K562 (cell line): ENCODE measurements around the gene SAMD14. TPM values are rescaled to one million over a fixed set of nuclear protein-coding genes. Genes with fewer than 3 reads are reported as not detected.

Source experiments
- ATAC-seq: fragments of 200-7000 bp; cut with Tn5 transposase; 3 replicates; pipeline ENCODE4 v1.9.1; 2020; ENCODE audit warnings: moderate library complexity
- BruUV-seq: library from RNA; stranded (reverse); fragments of 400-500 nt; replicated peaks from 2 replicates; lab custom pipeline; 2021; lab: Mats Ljungman, UMichigan
- CTCF ChIA-PET: fragments of 300-600 bp; formaldehyde crosslinking; extraction: SDS; loops from one replicate; lab custom pipeline; 2021; ENCODE audit warnings: low intra/inter-chr PET ratio; lab: Yijun Ruan, JAX
- POLR2A ChIA-PET: fragments of 300-600, 350-650 bp; sonication (Branson Sonifier 250); formaldehyde crosslinking; extraction: SDS; loops from one replicate; lab custom pipeline; 2021; ENCODE audit warnings: antibody characterized with exemption, inconsistent platforms; lab: Yijun Ruan, JAX
- DNase-seq, 4 experiments: peaks; one replicate each; pipeline versions ENCODE4 v3.0.0 to v3.0.0-alpha.2; 2011 to 2018; ENCODE audit warnings: low spot score in 3 of 4, mixed read lengths in 3 of 4; ENCODE audit errors: extremely low read depth in 1 of 4
- FAIRE-seq: peaks from 2 replicates; lab custom pipeline; 2011; peaks lifted over from hg19 to GRCh38; lab: Jason Lieb, UNC
- H2AFZ ChIP-seq: 2 replicates; pipeline ENCODE4 v1.6.0; 2011; ENCODE audit warnings: low read depth, low read length, control low read depth, inconsistent platforms
- H3K27ac ChIP-seq: fragments of 200-600 bp; 3 replicates; pipeline ENCODE4 v1.8.0; 2011; ENCODE audit warnings: low read depth, mild to moderate bottlenecking, control low read depth, inconsistent platforms, low read length, moderate library complexity, mixed read lengths; ENCODE audit errors: extremely low read depth
- H3K27me3 ChIP-seq, 2 experiments: fragments of 300-600 bp in 1 of 2; 2 replicates in 1 of 2; 3 replicates in 1 of 2; pipeline versions ENCODE4 v1.6.0 to v1.8.0; 2011; ENCODE audit warnings: inconsistent platforms in 2 of 2, low read length in 2 of 2, mild to moderate bottlenecking in 1 of 2, mixed read lengths in 1 of 2, moderate library complexity in 1 of 2; ENCODE audit not compliant: control insufficient read depth in 2 of 2, insufficient read depth in 2 of 2
- H3K36me3 ChIP-seq: fragments of 300-600 bp; 3 replicates; pipeline ENCODE4 v1.8.0; 2011; ENCODE audit warnings: mild to moderate bottlenecking, low read length, inconsistent platforms; ENCODE audit not compliant: control insufficient read depth, insufficient read depth
- H3K4me1 ChIP-seq, 2 experiments: fragments of 200-600 bp in 1 of 2; replicated peaks in 1 of 2; 2 replicates in 1 of 2; 3 replicates in 1 of 2; pipeline versions ENCODE4 v1.5.1 to v1.8.0; 2011; ENCODE audit warnings: inconsistent platforms in 2 of 2, low read length in 2 of 2, mild to moderate bottlenecking in 1 of 2, mixed read lengths in 1 of 2, moderate library complexity in 1 of 2; ENCODE audit not compliant: control insufficient read depth in 2 of 2, insufficient read depth in 2 of 2
- H3K4me2 ChIP-seq: 2 replicates; pipeline ENCODE4 v1.6.1; 2011; ENCODE audit warnings: low read length, control low read depth, inconsistent platforms, mixed read lengths; ENCODE audit not compliant: insufficient read depth
- H3K4me3 ChIP-seq: fragments of 200-600 bp; sonication (generic), shearing (Covaris generic); 2 replicates; pipeline ENCODE4 v1.5.1; 2016; ENCODE audit warnings: control low read depth, inconsistent platforms
- H3K79me2 ChIP-seq: fragments of 200-600 bp; 3 replicates; pipeline ENCODE4 v1.8.0; 2011; ENCODE audit warnings: low read length, inconsistent platforms; ENCODE audit not compliant: control insufficient read depth, insufficient read depth
- H3K9ac ChIP-seq, 2 experiments: 2 replicates each; pipeline versions ENCODE4 v1.6.0 to v1.6.1; 2011; ENCODE audit warnings: low read depth in 2 of 2, low read length in 2 of 2, control low read depth in 1 of 2, inconsistent platforms in 1 of 2, mild to moderate bottlenecking in 1 of 2, mixed read lengths in 1 of 2; ENCODE audit not compliant: insufficient read depth in 1 of 2
- H3K9me1 ChIP-seq: one replicate; pipeline ENCODE4 v1.6.0; 2011; ENCODE audit warnings: inconsistent platforms, mild to moderate bottlenecking, low read length, moderate library complexity; ENCODE audit not compliant: control insufficient read depth, insufficient read depth
- H3K9me3 ChIP-seq: replicated peaks from 2 replicates; pipeline ENCODE4 v1.5.1; 2011; ENCODE audit warnings: low read depth, low read length, inconsistent platforms; ENCODE audit not compliant: control insufficient read depth, insufficient read depth
- H4K20me1 ChIP-seq: replicated peaks from 2 replicates; pipeline ENCODE4 v1.6.1; 2011; ENCODE audit warnings: low read length, inconsistent platforms, mixed read lengths; ENCODE audit not compliant: control insufficient read depth, insufficient read depth
- PRDM10 ChIP-seq: fragments of 450-650 bp; IDR thresholded peaks from 2 replicates; pipeline ENCODE4 v1.6.1; 2018; ENCODE audit not compliant: partially characterized antibody
- SAFB ChIP-seq: fragments of 200-400 bp; formaldehyde crosslinking; IDR thresholded peaks from 2 replicates; pipeline ENCODE4 v1.6.1; 2017; ENCODE audit warnings: low read depth, low read length, borderline replicate concordance
- ZNF76 ChIP-seq: fragments of 250-450 bp; sonication (Bioruptor Pico); IDR thresholded peaks from 2 replicates; pipeline ENCODE4 v1.4.0; 2020; ENCODE audit warnings: mild to moderate bottlenecking, moderate library complexity, borderline replicate concordance
- WGBS: fragments of 100-300 bp; shearing (Covaris generic); methylation state at CpG from one replicate; pipeline ENCODE4 v1.1.6; 2016; ENCODE audit warnings: low coverage, mixed read lengths; ENCODE audit not compliant: insufficient coverage; ENCODE audit errors: missing lambda C conversion rate; 5-methylcytosine and 5-hydroxymethylcytosine counted together
- in situ Hi-C: fragments of 300-500 bp; cut with MboI; formaldehyde crosslinking; loops from 4 replicates; pipeline ENCODE4 v1.15.0; 2018; ENCODE audit warnings: inconsistent platforms, mixed read lengths
- intact Hi-C: fragments of 100-400 bp; cut with micrococcal nuclease; formaldehyde crosslinking; loops from 2 replicates; pipeline ENCODE4 v1.14.2; 2022
- polyA plus RNA-seq, 8 experiments: library from polyadenylated mRNA; depleted of rRNA in 4 of 8; stranded (reverse) in 5 of 8; unstranded in 3 of 8; fragments of >200 nt; fragmentation: Nextera tagmentation in 2 of 8; fragmentation: Illumina TruSeq in 1 of 8; extraction: Ambion mirVana in 2 of 8; extraction: Trizol in 1 of 8; gene quantifications; 2 replicates each; pipeline versions ENCODE4 v1.2.1 to v1.2.3, GENCODE V29; 2011 to 2014; ENCODE audit warnings: inconsistent platforms in 1 of 8, missing spikeins in 1 of 8
- total RNA-seq, 7 experiments: library from RNA; depleted of rRNA in 6 of 7; stranded (reverse); fragments of >200 nt in 6 of 7; fragmentation: Illumina TruSeq in 2 of 7; extraction: Trizol in 2 of 7; gene quantifications; 2 replicates each; pipeline versions ENCODE4 v1.2.1 to v1.2.3, GENCODE V29; 2011 to 2021; ENCODE audit warnings: low replicate concordance in 1 of 7

The SAMD14 gene
- total and polyA plus RNA-seq, 9 of the 15 experiments (the other 6 are each of a cell fraction or from before 2014, with no cell fraction given): 0.04 to 0.07 TPM; not detected in 7

GRCh38 chr17:50105811-50106210, 24.1 kb downstream of the SAMD14 start:
- Histone ChIP-seq H3K9me1 (peaks cover 4% of the 10 kb centered on the region), H3K36me3 (no peaks in the 10 kb centered on the region), H3K4me2 (no peak overlapping the region), H3K4me1 (peaks cover 22 to 38% of the 10 kb centered on the region in 2 experiments), H4K20me1 (no peaks in the 10 kb centered on the region; the same call in 1 of the 2 replicates), H3K27ac (no peak overlapping the region), H3K27me3 (peaks cover 0 to 38% of the 10 kb centered on the region in 2 experiments; a peak in 2 of 5 replicates), H3K79me2 (no peaks in the 10 kb centered on the region), H2AFZ (no peak overlapping the region), H3K9ac (no peak overlapping the region), H3K4me3 (no peak overlapping the region), H3K9me3 (no peaks in the 10 kb centered on the region)
- FAIRE-seq: no peak
- POLR2A ChIA-PET: no interaction called here
- 39% methylated on average over 18 of the region's 21 CpGs for WGBS
- in situ Hi-C loops (no loop called here), intact Hi-C loops (no loop called here)
- BruUV-seq: no TSS peak
- no peak for DNase-seq
- CTCF ChIA-PET: no interaction called here
- no peak for ATAC-seq
- TF ChIP-seq SAFB: no peak

- H3K27me3 ChIP-seq: peaks cover 4 to 48% of the 10 kb centered on the region in 2 experiments; a peak in 3 of 5 replicates
- in situ Hi-C loops: no loop called here
- H2AFZ ChIP-seq: no peak overlapping the region
- ChIA-PET POLR2A (no interaction called here), CTCF (interaction anchor here (0.6 kb wide), 1 partner anchor 10 kb away, joined by 3 read pairs; no protein-coding TSS in a partner anchor)
- H3K27ac ChIP-seq: no peak overlapping the region
- ATAC-seq (no peak), DNase-seq (no peak), FAIRE-seq (no peak)
- H3K79me2 ChIP-seq: no peaks in the 10 kb centered on the region
- intact Hi-C loops: no loop called here
- TF ChIP-seq ZNF76 (CRISPR knock-in tag): no peak
- TF ChIP-seq PRDM10: no peak
- H3K36me3 ChIP-seq: no peaks in the 10 kb centered on the region
- H3K4me1 ChIP-seq: peaks cover 29 to 33% of the 10 kb centered on the region in 2 experiments
- H3K9ac ChIP-seq: no peak overlapping the region
- no peaks in the 10 kb centered on the region for H3K9me3 ChIP-seq
- H3K4me2 ChIP-seq: no peak overlapping the region
- peaks cover 3% of the 10 kb centered on the region; the same call in 1 of the 2 replicates for H4K20me1 ChIP-seq
- no peak overlapping the region for H3K4me3 ChIP-seq
- H3K9me1 ChIP-seq: peaks cover 4% of the 10 kb centered on the region
- WGBS: 7% methylated on average over 4 of the region's 5 CpGs
- BruUV-seq: no TSS peak
Observed at GRCh38 chr17:50103941-50104340, 26.0 kb downstream of the SAMD14 start.
